ENCODE data around the gene ARAF.
"Not testable (repeated sequence)": the region's sequence is repeated elsewhere in the genome, so short reads cannot be mapped to it uniquely, and the experiment has no call there.

ARAF gene

DNA sequence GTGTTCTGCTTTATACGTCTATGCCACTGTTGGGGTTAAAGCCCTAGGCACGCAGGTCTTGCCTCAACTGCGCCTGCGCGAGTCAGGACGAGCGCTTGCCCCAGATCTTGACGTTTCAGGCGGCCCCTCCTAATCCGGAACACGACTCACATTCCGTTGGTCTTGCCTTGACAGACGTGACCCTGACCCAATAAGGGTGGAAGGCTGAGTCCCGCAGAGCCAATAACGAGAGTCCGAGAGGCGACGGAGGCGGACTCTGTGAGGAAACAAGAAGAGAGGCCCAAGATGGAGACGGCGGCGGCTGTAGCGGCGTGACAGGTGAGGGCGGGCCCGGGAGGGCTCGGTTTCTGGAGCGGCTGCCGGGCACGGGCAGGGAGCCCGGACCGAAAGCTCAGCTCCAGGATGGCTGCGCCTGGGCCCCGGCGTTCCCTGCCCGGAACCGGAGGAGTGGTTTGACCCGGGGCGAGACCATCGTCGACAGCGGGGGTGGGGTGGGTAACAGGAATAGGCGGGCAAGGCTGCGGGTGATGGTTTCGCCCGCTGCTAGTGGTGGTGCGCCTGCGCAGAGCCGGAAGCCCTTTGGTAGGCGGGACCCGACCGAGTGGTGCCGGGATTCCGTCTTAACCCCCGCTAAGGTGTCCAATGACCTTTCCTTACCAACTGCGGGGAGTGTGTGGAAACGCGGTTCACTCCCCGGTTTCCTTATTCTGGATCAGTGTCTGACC is at the start of gene ARAF:
Gene ARAF (plus strand): TSS at position 272 of the 725 bp plus-strand sequence. CDS start 1,763 bp downstream, outside the sequence.
- DNase-seq (ENCODE audit: low read depth in 1 of 2, low spot score in 1 of 2): peak; percentile 73 to 94

DNA sequence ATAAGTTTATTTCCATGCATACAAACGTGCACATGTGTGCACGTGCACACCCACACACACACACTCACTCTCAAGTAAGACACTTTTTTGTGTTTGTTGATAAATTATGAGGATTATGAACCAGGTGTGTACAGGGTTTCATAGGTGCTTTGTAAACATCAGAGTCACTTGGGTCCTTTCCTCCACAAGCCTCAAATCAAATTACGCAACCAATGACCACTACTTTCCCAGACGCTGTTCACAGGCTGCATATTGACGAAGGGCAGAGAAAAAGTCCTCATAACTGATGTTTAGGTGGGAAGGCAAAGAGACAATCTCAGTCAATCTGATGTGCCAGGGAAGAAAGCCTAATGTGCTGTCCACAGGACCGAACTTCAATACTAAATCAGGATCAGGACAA is 48.6 kb upstream of the ARAF start:
- not testable (repeated sequence) for DNase-seq (ENCODE audit: low read depth in 1 of 2, low spot score in 1 of 2)

DNA sequence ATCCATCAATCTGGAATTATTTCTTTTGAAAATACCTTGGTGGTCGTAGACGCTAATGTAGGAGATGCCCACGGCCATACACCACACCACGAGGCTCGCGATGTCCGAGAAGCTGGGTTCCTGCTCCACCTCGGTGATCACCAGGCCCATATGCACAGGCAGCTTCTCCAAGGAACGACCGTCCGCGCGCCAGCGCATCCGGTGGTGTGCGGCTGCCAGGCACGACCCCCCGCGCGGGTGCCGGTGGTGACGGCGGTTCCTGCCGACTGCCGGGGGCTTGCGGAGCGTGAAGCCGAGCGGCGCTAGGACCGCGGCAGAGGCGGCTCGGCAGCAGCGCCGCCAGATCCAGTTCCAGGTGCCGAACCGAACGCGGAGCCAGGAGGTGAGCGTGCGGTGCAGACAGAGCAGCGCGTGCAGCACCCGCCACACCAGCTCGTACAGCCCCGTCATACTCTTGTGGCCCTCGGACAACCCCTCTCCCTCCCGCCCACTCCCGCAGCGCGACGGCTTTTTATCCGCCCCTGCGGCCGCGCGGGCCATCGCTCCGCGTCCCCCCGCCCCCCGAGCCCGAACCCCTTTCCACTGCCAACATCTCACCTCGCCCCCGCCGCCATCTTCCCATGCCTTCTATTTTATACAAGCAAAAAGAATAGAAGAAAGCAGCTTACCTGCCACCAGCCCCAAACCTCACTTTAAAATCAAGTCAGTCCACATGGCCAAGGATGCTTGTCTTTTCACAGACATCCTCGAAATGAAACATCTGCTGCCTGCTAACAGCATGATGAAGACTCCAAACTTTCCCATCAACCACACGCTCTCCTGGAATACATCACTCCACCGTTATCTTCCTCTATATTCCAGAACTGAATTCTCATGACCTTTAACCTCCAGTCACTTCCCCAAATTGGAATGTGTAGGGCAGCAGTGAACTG is 47.7 kb upstream of the ARAF start:
- DNase-seq (ENCODE audit: low read depth in 1 of 2, low spot score in 1 of 2): not testable (repeated sequence)

DNA sequence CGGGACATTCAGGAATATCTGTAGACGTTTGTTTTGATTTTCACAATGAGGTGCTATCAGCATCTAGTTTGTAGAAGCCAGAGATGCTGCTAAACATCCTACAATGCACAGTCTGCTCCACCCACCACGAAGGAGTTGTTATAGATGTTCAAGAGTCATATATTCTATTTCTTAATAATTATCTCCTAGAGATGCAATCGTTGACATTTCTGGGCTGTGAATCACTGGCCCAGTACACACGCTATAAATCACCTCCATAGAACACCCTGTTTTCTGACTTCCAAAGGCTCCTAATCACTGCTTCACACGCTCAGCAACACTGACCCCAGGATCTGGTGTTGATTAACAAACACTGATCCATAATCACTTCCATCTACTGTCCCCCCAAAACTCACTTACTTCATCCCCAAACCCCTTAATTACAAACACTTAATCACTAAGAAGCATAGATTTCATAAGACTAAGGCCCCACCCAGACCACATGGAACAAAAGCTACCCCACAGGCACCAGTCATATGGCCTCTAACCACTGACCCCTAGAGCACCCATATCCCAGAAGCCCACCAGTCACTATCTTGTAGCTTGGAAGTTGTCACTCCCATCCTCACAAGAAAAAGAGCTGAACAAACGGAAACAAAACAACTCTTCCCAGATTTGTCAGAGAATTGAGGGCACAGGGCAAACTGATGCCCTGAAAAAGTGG is 46.3 kb upstream of the ARAF start:
- DNase-seq (ENCODE audit: low read depth in 1 of 2, low spot score in 1 of 2): no peak

DNA sequence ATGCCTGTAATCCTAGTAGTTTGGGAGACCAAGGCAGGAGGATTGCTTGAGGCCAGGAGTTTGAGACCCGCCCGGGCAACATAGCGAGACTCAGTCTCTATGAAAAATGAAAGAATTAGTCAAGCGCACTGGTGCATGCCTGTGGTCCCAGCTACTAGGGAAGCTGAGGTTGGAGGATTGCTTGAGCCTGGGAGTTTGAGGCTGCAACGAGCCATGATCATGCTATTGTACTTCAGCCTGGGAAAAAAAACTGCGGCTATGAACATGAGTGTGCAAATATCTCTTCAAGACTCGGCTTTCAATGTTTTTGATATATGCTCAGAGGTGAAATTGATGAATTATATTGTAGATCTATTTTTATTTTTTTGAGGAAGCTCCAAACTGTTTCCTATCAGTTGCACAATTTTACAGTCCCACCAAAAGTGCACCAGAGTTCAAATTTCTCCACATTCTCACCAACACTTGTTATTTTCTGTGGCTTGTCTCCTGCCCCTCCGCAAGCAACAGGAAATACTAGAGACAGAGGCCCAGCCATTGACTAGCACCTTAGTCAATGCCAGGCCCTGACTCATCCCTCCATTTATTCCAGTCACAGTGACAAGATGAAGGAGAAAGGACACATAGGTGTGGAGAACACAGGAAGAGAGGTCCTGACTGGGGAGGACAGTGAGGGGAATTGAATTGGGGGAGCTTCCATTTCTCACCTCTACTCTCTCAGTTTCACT is 44.9 kb upstream of the ARAF start:
- no peak for DNase-seq (ENCODE audit: low read depth in 1 of 2, low spot score in 1 of 2)

DNA sequence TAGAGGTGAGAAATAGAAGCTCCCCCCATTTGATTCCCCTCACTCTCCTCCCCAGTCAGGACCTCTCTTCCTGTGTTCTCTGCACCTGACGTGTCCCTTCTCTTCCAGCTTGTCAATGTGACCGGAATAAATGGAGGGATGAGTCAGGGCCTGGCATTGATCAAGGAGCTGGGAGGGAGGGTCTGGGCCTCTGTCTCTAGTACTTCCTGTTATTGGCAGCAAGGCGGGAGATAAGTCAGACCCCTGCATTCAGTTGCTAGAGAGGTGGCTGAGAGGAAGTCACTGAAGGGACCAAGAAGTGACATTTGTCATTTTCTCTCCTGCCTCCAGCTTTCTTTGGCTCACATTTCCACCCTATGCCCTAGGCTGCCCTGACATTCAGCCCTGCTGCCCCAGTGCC is 42.9 kb upstream of the ARAF start:
- no peak for DNase-seq (ENCODE audit: low read depth in 1 of 2, low spot score in 1 of 2)

DNA sequence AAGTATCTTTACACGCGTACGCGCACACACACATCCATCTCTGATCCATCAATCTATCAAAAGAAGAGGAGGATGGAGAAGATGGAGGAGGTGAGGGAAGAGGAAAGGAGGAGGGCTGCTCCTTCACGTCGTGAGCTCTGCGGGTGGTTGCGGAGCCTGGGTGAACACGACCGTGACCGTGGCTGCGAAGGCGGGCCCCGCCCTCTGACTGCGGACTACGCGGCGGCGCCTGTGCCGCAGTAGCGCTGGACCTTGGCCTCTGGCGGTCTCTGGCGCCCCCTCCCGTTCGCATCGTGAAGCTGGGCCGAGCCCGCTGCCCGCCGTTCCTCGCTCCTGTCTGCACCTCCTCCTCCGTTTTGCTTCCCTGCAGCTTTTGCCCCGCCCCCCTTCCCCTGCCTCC is 37.7 kb upstream of the ARAF start:
- DNase-seq (ENCODE audit: low read depth in 1 of 2, low spot score in 1 of 2): peak; percentile 62 to 67

DNA sequence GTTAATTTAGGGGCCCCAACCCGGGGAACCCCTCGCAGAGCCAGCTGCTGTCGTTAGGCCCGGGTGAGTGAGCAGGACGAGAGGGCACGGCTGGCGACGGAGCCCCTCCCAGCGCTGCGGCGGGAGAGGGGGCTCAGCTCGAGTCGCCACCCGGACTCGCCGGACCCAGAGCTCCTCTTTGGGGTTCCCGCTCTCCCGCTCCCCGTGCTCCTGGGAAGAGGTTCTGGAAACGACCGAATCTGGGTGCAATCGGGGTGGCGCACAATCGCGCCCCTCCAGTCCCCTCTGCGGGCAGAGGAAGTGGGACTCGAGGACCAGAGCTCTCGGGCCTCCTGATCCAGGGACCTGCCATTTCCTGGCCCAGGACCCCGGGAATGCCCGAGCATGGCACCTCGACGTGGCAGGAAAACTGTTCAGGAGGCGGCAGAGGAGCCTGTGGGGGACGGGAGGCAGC is 37.3 kb upstream of the ARAF start:
- no peak for DNase-seq (ENCODE audit: low read depth in 1 of 2, low spot score in 1 of 2)

DNA sequence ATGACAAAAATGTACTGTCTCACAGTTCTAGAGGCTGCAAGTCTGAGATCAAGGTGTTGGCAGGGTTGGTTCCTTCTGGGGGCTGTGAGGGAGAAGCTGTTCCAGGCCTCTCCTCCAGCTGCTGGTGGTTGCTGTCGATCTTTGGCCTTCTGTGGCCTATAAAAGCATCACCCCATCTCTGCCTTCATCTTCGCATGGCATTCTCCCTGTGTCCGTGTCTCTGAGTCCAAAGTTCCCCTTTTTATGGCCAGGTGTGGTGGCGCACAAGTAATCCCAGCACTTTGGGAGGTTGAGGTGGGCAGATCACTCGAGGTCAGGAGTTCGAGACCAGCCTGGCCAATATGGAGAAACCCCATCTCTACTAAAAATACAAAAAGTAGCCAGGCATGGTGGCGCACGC is 31.5 kb upstream of the ARAF start:
- no peak for DNase-seq (ENCODE audit: low read depth in 1 of 2, low spot score in 1 of 2)

DNA sequence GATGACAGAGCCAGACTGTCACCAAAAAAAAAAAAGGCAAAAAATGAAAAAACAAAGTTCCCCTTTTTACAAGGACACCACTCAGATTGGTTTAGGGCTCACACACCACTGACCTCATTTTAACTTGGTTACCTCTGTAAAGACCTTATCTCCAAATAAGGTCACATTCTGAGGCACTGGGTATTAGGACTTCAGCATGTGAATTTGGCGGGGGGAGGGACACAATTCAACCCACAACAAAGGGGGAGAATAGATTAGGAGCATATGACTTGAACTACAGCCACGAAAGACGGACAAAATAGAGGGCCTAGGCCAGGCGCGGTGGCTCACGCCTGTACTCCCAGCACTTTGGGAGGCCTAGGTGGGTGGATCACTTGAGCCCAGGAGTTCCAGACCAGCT is 31.0 kb upstream of the ARAF start:
- DNase-seq (ENCODE audit: low read depth in 1 of 2, low spot score in 1 of 2): no peak

DNA sequence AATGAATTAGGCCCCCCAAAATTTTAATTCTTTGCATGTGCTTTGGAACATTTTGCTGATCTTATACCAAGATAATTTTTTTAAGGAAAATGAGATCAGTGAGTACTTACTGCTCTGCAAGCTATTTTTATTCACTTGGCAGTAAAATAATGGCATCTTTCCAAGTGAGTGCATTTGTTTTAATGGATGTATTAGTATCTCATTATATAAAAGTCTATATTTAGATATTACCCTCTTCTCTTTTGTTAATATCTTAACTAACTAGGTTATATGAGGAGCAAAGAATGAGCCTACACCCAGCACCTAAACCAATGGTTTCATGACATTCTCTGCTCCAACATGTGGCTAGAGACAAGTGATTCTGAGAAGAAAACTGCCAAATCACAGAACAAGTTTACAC is 21.1 kb upstream of the ARAF start:
- no peak for DNase-seq (ENCODE audit: low read depth in 1 of 2, low spot score in 1 of 2)

DNA sequence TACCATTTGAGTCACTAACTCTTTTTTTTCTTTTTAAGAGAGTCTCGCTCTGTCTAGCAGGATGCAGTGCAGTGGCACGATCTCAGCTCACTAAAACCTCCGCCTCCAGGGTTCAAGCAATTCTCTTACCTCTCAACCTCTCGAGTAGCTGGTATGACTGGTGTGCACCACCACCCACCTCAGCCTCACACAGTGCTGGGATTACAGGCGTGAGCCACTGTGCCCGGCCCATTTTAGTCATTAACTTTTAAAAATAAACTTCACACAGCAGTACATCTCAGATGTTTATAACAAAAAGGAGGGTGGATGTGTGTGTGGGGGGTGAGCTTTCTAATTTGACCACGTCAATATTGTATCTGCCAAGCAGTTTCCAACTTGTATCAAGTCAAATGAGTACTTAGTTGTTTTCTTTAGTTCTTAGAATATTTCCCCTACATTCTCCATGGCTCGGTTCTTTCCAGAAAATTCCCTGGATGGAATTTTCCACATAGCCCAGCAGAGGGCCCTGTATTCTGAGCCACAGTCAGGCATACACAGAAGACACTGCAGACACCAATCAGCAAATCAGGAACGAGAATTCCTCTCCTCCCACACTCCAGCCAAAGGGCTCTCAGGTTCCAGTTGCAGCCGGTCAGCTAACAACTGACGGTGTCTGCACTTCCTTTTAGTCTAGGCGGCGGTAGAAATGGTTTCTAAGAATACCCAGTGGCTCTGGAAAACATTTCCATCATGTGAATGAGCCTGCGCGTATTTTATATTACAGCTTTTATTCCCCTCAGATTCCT is 20.1 kb upstream of the ARAF start:
- DNase-seq (ENCODE audit: low read depth in 1 of 2, low spot score in 1 of 2): no peak

DNA sequence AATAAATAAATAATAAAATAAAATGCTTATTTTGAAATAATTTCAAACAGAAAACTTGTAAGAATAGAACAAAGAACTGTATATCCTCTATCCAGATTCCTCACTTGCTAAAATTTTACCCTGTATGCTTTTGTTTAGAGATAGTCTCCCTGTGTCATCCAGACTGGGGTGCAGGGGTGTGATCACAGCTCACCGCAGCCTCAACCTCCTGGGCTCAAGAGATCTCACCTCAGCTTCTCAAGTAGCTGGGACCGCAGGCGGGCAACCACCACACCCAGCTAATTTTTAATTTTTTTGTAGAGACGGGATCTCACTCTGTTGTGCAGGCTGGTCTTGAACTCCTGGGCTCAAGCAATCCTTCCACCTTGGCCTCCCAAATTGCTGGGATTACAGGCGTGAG is 17.5 kb upstream of the ARAF start:
- no peak for DNase-seq (ENCODE audit: low read depth in 1 of 2, low spot score in 1 of 2)

DNA sequence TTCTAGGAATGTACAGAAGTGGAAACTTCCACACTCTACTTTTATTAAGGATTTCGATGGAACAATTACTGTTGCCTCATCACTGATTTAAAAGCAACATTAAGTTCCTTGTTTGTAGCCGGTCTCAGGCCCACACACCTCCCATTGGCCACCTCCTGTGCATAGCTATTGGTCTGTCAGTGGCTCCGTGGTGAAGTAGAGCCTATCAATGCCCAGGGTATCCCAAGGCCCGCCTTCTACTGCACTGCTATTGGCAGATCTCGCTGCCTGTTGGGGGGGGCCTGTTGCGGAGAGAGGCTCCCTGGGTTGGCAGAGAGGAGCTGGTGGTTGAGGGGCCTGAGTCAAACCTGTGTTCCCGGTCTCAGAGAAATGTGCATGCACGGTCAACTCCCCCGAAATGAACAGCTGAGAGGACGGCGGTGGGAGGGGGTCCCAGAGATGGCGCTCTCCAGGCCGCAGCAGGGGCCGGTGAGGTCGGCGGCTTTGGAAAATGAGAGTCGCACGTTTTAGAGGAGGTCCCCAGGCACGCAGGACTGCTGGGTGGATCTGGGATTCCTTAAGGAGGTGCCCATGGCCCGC is 4.9 kb upstream of the ARAF start:
- peak; percentile 44 to 79 for DNase-seq (ENCODE audit: low read depth in 1 of 2, low spot score in 1 of 2)

DNA sequence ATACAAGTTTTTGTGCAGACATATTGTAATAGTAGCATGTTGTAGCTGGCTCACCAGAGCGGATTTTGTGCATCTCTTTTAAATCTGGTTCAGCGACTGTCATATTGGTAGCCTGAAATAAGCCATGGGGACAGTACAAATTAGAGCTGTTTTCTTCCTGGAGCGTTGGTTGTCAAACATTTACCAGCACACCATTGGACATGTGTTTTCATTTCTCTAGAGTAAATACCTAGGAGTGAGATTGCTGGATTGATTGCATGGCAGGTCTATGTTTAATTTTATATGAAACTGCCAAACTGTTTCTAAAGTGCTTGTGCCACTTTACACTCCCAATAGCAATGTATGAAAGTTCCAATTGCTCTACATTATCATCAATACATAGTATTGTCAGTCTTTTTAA is 2.6 kb upstream of the ARAF start:
- DNase-seq (ENCODE audit: low read depth in 1 of 2, low spot score in 1 of 2): no peak

DNA sequence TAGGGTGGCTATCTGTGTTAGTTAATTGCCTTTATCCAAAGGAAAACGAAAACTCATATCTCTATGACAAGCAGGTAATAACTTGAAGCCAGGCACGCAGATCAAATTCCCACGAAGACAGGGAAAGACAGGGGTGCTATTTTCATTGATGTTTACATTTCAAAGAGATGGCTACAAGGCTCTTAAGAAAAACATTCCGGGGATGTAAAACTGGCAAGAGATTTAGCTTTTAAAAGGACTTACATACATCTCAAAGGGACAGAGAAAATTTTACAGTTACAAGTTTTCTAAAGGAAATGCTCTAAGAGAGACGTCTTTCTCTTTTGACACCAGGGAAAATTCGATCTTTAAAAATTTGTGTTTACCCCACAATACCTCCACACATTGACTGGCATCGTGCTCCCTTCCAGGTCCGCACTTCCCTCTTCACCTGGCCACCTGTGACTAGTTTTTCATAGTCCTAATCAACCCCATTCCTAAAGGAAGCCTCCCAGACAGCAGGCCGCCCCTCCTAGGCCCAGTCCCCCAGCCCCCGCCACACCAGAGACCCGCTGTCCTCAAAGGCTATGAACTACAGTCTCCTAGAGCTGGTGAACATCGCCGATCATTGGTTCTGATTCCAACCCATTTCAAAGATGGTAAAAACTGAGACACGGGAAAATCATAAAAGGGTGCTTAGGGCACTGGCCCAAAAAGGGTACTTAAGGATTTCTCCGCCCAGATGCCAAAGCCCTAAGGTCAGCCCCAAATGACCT is 649 bp upstream of the ARAF start:
- DNase-seq (ENCODE audit: low read depth in 1 of 2, low spot score in 1 of 2): no peak

DNA sequence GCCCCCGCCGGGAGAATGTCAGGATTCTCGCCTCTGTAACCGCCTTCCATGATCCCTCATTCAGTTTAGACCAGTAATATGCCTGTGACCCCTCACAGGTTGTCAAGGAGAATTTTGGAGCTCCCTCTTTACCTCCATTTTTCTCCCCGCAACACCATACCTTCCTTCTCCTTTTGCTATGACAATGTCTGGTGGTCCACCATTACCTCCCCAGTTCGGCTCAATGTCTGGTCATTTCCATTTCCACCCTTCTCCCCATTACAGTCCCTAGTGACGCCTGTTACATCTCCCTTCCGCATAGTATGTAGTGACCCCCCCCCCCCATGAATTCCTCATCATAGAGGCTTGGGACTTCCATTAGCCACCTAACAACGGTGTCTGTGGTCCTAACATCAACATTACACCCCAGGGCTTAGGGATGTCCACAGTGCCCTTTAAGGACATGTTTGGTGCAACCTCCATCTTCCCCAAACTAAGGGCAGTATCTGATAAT is 700 bp downstream of the ARAF start:
- DNase-seq (ENCODE audit: low read depth in 1 of 2, low spot score in 1 of 2): no peak

DNA sequence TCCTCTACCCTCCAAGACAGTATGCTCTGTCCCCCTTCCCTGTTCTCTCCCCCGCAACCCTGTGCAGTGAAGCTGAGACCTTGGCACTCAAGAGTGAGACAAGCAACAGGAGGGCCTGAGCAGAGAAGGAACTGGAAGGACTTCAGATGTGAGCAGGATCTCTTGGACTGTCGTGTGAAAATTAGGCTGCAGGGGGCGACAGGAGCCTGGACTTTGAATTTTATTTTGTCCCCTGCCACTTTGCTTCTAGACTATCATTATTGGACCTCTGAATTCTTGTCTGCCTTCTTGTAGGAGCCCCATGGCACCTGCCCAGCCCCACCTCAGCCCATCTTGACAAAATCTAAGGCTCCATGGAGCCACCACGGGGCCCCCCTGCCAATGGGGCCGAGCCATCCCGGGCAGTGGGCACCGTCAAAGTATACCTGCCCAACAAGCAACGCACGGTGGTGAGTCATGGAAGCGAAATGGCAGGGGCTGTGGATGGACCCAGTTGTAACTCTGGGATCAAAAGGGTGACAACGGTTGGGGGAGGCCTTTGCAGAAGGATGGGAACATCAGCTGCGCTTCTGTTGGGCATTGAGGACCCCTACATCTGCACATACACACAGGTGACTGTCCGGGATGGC is 1.7 kb downstream of the ARAF start:
- no peak for DNase-seq (ENCODE audit: low read depth in 1 of 2, low spot score in 1 of 2)

Data from activated CD4-positive, alpha-beta T cell treated with anti-CD3 and anti-CD28 coated beads, Interleukin-2, amount 50 U/mL, for 24 hours (primary cell).